AG08395 (cell line): ENCODE data around the gene MACROD2.
"Not testable (repeated sequence)": the region's sequence is repeated elsewhere in the genome, so short reads cannot be mapped to it uniquely, and the experiment has no call there.

ENCODE experiments used
- DNase-seq: peaks from one replicate; pipeline ENCODE4 v3.0.0; 2012; ENCODE audit warnings: mixed read lengths, low spot score

Gene MACROD2

DNA sequence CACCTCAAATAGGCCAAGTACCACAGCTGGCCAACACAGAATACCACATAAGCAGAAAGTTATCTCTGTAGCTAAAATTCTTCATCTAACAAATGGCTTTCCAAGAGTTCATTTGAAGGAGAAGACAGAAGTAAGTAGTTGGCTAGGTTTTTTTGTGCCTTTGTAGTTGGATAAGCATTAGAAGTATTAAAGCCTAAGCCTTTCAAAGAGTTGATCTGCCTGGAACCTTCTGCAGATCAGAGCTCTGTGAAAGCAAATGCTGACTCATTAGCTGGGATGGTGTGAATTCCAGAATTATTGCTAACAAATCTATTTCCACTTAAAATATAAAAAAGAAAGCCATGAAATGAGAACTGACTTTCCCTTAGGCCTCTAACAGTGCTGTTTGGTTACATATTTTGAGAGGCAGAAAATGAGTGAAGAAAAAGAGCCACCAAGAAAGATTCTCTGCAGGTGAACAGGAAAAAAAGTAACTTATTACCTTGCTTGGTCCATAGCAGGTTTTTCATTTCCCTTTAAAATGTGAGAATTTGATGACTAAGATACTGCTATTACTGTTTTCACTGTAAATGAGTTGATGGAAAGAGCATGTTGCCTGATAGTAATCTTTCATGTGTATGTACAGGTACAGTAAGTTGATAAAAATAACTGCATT is 1105.3 kb downstream of the MACROD2 start:
- peak; percentile 3 for DNase-seq

DNA sequence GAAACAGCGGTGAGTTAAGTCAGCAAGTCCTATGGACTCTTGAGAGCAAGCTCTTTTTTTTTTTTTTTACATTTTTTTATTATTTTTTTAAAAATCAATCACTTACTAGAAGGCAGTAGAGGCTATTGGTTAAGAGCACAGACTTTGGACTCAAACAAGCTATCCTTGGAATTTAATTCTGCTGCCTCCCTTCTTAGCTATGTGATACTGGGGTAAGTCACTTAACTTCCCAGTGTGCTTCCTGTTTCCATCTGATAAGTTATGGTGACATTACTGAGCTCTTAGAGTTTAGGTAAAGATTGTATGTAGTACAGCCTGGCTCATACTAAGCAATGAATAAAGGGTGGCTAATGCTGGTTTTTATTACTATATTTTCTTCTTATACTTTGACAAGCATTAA is 1112.6 kb downstream of the MACROD2 start:
- no peak for DNase-seq

DNA sequence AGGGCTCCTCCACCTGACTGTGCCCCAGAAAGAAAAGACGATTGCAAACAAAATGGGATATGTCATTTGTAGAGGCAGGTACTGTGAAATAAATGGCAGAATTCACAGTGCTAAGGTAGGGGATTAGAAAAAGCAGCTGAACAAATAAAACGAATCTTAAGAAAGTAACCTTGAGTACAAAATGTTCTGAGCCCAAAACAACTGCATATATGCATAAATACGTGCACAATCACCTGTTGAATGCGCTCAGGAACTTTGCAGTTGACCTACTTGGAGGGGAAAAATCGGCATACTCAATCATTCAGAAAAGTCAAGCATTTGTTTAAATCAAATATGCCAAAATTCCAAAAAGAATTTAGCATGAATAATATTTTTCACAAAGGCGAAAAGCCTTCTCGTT is 1114.2 kb downstream of the MACROD2 start:
- no peak for DNase-seq

DNA sequence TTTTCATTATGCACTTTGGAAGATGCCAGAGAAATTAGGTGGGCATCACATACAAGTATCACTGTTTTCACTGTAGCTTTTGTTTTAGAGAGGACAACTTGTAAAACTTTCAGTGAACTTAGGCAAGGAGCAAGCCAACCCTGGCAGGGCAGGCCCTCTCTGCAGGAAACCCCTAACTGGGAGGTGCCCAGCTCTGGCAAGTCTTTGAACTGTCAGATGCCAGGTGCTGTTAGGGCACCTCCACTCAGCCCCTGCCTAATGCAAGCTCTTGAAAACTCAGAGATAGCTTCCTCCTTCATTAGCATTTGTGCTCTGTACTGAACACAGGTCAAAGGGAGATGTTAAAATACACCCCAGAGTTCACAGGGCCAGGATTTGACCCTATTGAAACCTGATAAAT is 1116.3 kb downstream of the MACROD2 start:
- DNase-seq, result no peak

DNA sequence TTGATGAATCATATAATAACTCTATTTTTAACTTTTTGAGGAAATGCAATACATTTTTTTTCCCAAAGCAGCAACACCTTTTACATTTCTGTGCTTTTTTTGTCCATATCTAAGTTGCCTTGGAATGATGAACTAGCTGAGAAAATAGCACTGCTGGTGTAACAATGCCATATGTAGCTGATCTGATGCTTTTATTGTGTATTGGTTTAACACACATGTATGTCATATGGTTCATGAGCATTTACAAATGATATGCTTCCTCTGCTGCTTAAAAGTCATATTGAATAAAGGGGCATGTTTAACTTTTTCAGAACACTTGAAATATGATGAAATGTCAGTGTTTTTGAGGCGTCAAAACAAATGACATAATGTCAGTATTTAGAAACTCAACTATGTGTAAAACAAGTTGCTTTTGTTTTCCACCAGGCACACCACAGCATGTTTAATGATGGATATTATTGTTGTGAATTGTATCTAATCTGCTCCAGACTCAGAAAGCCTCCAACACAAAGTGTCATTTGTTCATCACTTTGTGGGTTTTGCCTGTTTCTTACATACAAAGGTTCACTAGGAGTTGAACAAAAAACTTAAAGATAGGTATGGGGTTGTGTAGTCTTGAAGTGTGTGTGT is 1117.9 kb downstream of the MACROD2 start:
- no peak for DNase-seq

DNA sequence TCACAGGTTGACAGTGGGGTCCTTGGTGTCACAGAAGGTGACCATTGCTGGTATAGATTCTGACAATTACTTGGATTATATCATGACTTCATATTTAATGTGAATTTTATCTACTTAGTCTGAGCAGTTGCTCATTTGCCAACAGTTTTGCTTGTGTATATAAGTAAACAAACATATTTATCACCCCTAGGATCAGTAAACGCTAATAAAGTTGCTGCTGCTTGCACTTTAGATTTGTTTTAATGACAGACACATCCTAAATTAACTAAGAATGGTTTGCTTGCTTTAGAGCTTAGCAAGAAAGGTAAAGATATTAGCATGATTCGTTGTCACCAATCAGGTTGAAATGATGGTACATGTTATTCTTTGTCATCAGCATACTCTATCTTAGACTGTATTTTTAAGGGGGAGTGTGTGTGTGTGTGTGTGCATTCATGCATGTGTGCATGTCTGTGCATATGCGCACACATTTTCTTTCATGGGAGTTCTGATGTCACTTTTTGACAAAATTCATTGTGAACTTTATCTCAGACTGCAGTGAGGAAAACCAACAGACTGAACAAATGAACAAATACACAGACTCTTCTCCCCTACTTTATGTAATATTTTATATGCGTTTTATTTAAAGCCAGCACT is 1124.7 kb downstream of the MACROD2 start:
- no peak for DNase-seq

DNA sequence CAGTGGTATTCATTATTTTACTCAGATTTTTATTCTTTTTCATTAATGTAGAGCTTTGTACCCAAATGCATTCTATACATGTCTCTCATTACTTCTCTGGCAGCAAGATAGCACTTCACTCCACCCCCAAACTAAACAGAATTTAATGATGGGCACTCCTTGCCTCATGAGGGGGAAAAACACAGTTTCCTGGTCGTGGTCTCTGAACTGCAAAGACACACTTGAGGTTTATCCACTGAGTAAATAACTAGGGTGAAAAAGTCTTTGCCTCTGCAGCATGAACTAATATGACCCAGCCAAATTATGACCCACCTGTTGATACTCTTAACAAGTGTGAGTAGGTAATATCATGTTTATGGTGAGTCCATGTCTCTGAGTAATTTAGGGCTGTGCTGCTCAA is 1127.3 kb downstream of the MACROD2 start:
- DNase-seq, result no peak

DNA sequence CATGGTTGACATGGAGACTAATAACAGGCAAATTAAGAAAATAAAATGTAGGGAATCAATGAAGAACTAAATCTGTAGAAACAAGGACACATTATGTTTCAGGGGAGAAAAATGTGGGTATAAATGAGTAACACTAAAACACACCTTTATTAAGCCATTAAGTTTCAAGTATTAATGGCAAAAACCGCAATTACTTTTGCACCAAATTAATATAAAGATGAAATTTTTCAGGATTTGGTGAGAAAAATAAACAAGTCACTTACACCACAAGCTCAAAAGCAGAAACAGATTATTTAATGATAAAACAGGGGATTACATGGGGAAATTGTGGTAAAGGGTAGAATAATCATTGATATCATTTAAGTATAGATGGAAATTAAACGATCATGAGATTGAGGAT is 1135.9 kb downstream of the MACROD2 start:
- no peak for DNase-seq

DNA sequence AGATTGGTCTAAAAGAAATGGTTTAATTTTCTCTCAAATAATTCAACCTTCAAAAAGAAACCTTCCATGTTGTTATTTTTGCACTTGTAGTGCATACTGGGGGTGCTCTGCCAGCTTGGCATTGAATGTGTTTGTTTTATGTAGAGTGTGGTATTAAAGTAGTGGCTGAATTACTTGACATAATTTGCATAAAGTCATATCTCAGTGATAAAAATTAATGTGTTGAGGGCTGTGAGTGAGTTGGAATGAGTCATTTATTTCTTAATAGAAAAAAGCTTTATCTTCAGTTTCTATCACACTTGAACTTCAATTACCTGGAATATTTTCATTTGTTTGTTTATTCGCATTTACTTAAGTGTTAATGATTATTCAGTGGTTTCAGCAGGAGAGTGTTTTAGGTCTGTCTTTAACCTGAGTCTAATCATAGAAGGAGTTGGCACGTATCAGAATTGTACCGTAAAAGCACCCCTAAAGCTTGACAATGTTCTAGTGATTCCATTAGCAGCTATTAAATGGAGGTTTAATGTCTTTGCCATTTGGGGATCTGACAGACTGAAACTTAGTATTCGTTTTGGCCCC is 1143.3 kb downstream of the MACROD2 start:
- DNase-seq, result no peak

DNA sequence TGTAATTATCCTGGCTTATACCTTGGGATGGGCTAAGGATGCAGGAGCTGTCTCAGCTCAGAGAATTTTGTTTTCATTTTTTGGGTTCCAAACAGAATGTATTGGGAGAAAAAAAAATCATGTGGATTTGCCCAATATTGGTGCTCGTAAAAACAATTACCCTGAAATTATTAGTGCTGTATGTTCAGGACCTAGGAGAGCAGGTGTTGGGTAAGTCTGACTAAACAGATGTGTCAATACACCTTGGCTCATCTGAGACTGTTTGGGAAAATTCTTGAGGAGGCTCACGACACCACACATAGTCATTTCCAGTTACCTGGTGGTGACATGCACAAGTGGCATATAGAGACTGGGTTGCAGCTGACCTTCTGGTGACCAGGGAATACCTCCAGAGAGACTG is 1144.2 kb downstream of the MACROD2 start:
- DNase-seq, result no peak

DNA sequence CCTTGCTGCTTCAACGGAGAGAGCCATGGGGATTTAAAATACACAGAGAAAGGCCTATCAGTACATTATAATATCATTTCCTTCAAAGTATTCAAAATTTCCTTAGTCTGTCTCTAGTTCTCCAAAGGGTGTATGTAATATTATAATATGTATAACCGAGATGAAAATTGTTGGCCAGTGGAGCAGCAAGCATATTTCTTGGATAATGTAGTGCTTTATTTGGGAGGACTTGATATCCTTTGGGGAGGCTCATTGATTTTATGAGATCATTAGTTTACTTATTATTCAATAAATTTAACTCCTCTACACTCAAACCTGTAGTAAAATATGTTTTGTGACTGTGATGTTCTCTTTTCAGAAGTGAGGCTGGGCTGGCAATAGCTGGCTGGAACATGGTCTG is 1145.0 kb downstream of the MACROD2 start:
- DNase-seq, result no peak

DNA sequence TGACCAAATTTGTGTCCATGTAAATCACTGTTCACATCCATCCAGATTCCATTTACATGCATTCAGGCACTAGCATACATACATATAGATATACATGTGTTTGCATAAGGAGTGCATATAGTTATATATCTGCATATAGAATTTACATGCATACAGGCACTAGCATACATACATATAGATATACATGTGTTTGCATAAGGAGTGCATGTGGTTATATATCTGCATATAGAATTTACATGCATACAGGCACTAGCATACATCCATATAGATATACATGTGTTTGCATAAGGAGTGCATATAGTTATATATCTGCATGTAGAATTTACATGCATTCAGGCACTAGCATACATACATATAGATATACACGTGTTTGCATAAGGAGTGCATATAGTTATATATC is 1145.6 kb downstream of the MACROD2 start:
- DNase-seq, result not testable (repeated sequence)

DNA sequence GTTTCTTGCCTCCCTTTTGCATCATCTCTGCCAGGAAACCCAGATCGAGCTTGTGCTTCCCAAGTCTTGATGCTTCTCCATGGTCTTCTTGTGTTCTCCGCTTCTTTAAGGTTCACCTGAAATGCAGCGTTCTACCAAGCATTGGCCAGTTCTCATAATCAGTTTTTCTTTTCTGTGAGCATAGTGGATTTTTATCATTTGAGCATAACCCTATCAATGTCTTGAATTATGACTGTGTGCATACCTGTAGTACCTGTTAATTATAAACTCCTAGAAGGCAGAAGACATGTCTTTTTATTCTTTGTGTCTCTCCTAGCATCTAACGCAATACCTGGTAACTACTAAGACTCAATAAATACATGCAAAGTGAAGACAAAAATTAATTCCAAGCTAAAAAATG is 1146.5 kb downstream of the MACROD2 start:
- no peak for DNase-seq

DNA sequence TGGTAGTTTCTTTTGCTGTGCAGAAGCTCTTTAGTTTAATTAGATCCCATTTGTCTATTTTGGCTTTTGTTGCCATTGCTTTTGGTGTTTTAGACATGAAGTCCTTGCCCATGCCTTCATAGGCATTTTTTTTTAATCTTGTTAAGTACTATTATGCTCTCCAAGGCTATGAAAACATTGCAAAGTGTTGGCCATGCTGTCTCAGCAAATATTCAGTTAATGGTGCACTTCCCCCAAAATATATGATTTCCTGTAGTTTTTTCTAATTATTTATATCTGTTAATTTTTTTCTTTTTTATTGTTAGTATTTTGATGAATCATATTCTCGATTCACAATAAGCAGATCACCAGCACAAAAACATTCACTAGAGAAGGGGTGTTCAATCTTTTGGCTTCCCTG is 1148.2 kb downstream of the MACROD2 start:
- no peak for DNase-seq

DNA sequence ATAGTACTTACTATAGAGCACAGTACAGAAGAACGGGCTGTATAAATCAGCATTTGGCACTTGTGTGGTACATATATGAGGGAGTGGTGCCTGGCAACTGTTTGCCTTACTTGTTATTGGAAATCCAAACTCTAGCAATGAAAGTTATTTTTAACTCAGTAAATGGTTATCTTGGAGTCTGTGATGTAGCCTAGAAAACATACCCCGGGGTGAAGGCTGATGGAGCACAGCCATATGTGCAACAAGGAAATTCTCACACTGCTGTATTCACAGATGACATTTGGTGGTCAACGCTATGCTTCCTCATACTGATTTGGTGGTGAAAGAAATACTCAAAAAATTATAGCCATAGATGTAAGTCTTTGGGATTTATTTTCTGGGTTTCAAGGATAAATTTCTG is 1149.6 kb downstream of the MACROD2 start:
- DNase-seq, result no peak

DNA sequence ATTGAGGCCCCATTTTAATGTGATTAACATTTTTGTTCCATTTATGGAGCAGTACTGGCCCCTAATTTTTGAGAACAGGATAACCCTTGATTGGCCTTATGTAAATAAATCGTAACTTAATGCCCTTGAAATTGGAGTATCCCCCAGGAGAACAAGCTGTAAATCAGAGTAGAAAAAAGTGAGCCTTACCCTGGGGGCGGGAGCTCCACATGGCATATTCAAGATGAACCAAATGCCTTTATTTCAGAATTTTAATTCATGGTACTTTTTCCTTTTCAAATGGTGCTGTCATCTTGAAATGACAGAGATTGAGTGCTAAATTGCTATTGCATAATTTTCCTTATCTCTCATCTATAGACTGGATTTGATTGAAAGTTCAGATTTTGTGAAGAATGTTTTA is 1151.6 kb downstream of the MACROD2 start:
- DNase-seq, result no peak

DNA sequence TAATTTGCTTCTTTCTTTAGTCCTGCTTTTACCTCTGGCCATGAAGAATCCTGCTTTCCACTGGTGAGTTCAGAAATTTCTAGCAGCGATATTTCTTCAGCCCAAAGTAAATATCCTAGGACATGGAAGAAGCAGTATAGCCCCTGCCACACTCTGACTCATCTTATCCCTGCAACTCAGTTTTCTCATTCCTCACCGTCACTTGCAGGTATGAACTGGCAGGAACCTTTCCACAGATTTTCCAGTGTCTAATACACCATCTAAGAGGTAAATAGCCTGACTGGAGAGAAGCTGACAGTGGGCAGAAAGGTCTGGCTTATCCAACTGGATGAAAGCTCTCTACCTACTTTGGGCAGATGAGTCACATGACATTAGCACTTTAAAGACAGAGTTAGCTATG is 1158.8 kb downstream of the MACROD2 start:
- DNase-seq, result no peak

DNA sequence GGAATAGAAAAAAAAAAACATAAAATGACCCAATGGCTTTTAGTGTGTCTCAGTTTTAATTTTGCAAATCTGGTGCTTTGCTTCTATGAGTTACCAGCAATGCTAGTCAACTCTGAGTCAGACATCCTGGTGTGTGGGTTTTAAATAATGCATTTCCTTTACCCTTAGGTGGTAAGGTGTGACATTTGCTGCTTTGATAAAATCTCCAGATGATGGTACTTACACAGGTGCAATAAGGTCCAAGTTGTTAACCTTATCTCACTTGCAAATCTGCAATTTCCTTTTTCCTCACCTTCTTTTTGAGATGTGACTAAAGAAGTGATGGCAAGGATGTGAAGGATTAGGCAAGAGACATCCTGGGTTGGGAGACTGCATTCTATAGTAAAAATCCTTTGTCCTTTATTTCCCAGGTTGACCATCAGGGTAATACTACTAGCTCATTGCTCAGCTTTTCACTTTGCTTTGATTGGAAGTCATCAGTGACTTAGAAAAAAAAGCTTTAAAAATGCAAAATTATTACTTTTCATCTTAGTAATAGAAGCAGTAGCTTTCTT is 1160.6 kb downstream of the MACROD2 start:
- no peak for DNase-seq

DNA sequence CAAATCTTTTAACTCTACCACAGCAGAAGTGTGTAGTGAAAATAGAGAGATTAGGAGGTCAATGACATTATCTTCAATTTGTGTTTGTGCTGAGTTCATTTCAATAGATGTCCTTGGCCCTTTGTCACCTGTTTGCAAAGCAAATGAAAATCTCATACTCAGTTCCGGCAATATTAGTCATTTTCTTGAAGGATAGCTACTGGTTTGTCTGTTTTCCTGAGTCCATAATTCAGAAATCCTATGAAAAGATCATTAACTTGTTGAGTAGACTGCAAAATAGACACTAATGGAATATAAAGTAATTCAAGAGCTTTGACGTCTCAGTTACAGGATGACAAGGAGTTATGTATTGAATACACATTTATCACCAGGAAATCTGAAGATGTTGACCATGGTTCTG is 1163.2 kb downstream of the MACROD2 start:
- no peak for DNase-seq

DNA sequence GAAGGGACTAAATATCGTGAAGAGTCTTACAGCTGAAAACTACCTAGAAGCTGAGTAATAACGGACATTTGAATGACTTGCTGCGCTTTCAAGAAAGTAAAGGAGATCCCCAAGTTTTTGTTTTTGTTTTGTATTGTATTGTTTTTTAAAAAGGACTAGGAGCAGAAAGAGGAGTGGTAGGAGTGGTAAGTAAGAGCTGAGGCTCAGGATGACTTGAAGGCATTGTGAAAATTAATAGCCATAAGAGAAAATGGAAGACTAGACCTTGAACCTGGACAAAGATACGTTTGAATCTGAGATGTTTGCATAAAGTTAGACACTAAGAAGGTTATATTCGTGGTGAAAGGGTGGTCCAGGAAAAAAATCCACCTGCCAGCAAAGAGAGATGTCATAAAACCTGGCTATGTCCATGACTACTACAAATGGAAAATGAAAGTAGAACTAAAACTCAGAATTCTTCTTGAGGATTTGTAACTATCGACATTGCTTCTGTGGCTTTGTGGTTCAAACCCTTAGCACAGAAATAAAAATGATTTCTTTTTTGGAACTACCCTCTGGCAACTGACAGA is 1166.8 kb downstream of the MACROD2 start:
- peak; percentile 6 for DNase-seq

DNA sequence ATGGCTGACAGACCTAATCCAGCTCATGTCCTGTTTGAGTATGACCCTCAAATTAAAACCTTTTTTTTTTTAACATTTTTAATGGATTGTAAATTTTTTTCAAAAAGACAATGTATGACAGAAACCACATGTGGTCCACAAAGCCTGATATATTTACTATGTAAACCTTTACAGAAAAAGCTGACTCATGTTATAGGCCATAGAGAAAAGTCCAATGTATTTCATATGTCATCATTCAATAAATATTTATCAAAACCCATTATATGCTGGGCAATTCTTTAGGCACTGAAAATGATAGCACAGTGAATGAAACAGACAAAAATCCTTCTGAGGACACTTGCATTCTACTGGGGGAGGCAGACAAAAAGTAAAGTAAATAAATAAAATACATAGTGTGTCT is 1168.3 kb downstream of the MACROD2 start:
- DNase-seq, result no peak

DNA sequence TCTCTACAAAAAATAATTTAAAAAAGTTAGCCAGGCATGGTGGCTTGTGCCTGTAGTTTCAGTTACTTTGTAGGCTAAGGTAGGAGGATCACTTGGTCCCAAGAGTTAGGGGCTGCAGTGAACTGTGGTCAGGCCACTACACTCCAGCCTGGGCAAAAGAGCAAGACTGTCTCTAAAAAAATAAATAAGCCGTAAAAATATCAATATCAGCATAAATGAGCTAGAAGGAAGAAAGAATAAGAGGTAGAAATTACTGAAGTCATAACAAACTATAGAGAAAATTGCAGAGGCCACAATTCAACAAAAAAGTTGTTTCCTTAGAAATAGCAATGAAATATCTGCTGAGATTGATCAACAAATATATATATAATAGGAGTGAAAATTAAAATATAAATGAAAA is 1169.4 kb downstream of the MACROD2 start:
- DNase-seq, result no peak

DNA sequence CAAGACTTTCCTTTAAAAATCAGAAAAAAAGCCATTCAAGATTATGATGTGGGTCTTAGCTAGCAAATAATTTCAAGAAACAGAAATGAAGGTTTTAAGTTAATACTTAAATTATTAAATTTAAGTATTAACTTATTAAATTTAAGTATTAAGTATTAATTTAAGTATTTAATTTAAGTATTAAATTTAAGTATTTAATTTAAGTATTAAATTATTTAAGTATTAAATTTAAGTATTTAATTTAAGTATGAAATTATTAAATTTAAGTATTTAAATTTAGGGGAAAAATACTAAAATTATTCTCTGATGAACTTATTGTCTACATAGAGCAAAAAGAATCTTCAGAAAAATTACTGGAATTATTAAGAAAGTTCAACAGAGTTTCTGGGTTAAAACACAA is 1171.4 kb downstream of the MACROD2 start:
- no peak for DNase-seq
